ENCODE data around the gene MATN4.
"Not testable (repeated sequence)": the region's sequence is repeated elsewhere in the genome, so short reads cannot be mapped to it uniquely, and the experiment has no call there.

The MATN4 gene

DNA sequence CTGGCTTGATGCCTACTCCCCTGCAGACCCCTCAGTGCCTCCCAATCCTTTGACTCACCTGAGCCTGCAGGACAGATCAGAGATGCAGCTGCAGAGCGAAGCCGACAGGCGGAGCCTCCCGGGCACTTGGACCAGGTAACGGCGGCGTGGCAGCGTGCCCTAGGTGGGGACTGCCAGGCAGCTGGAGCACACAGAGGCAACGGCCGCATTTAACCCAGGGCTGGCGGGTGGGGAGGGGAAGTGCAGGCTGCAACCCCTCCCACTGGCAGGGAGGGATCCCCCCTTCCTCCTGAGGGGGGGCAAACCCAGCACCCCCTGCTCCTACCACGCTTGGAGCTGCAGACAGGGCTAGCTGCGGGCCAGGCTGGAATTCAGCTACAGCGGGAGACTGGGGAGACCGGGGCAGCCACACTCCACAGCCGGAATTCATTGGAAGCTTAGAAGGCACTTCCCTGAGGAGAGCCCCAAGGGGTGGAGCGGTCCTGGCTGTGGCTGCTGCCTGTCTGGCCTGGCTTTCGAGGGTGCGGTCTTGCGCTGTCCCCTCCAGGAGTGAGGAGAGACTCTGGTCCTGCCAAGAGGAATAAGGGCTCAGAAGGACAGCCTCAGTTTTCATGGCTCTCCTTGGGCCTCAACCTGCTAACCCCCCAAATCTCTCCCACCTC, at the start of gene MATN4:
MATN4 (minus strand) TSS at position 183 of the 662 bp plus-strand sequence. CDS start 2,717 bp downstream, outside the sequence.
- DNase-seq = no peak

DNA sequence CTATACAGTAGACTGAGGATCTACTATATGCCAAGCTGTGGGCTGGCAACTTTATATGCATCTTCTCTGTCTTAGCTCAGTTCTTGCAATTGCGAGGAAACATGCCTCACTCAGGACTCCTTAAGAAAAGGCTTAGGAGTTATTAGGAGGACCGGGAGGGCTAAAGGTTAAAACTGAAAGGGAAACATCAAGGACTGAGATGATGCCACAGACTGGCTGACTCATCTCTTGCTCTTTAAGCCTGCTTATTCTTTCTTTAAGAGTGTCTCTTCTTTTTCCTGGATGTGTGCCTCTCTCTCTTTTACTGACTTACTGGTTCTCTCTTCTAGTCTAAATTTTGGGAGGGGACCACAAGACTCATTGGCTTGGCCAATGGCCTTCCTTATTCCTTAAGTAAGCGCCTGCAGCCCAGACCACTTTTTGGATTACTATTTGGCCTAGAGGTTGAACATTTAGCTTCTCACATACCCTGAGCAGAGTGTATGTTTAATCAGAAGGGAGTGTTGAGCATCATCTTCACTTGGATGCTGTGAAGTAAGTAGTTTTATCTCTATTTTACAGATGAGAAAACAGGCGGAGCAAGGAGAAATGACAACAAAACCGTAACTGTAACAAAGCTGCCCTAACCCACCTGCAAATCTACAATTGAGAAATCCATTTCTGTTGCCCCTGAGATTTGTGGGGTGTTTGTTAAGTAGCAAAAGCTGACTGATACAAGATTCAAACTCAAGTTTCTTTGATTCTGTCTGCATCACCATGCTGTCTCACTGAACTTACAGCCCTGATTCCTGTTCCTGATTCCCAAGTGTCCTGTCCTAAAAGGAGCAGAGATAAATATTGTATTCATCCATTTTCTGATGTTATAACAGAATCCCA, 47.3 kb upstream of the MATN4 start:
- DNase-seq = peak; percentile 84

GRCh38 chr20:45354423-45355208, 46.5 kb upstream of the MATN4 start:
- no peak for DNase-seq

GRCh38 chr20:45353746-45354145, 45.6 kb upstream of the MATN4 start:
- DNase-seq = no peak

DNA sequence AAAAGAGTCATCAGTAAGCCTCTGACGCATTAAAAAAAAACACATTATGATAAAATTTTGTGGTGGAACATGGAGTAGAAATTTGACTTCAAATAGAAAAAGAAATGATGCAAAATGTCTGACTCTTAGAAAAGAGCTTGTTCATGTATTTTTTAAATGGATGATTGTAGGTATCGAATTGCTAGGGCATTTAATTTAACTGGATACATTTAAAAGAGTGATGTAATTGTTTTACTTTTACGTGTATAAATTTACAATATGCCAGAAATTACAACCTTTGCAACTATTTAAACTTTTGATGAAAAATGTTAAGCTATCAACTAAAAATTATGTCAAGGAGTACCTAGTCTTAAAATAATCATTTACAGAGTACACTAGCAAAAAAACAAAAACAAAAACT, 44.6 kb upstream of the MATN4 start:
- DNase-seq = no peak

DNA sequence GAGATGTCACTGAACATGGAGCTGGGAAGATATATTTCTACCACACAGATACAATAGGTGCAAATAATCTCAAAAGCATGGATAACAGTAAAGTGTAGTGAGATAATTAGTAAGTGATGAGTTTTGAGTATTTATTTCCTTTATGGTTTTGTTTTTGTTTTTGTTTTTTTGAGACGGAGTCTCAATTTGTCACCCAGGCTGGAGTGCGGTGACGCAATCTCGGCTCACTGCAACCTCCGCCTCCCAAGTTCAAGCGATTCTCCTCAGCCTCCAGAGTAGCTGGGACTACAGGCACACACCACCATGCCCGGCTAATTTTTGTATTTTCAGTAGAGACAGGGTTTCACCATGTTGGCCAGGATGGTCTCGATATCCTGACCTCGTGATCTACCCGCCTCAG, 42.7 kb upstream of the MATN4 start:
- DNase-seq = not testable (repeated sequence)

- no peak for DNase-seq
Observed at GRCh38 chr20:45350217-45350616, 42.1 kb upstream of the MATN4 start.

GRCh38 chr20:45347936-45348778, 40.1 kb upstream of the MATN4 start, which contains the start of gene SDC4:
TSS of gene SDC4 (minus strand) at chr20:45348424. CDS start at chr20:45348384, 40 bp downstream.
- peak; percentile 83 for DNase-seq

DNA sequence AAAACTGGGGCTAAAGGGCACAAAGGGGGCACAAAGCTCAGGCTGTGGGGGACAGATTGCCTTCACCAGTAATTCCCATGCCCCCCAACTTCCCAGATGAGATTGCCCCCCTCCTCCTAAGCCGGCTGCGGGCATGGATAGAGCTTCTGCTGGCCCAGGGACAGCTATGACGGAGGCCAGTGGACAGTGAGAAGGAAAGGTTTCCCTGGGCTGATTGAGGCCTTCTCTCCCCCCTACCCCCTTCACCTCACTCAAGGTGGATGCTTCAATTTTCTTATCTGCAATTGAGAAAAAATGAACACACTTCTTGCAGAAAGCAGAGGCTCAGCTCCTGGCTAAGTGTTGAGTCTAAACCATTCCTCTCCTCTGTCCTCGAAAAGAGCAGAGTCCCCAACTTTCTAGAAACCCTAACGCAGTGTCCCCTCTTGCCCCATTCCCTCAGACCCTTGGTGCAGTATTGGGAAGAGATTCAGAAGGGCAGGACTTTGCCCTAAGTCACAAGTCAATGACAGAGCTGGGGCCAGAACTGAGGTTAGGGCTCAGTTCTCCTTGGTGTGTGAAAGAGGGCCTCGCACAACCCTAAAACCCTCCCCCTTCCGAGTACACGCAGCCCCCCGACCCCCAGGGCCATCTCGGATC, 39.3 kb upstream of the MATN4 start:
- no peak for DNase-seq

GRCh38 chr20:45346851-45347250, 38.8 kb upstream of the MATN4 start:
- no peak for DNase-seq

DNA sequence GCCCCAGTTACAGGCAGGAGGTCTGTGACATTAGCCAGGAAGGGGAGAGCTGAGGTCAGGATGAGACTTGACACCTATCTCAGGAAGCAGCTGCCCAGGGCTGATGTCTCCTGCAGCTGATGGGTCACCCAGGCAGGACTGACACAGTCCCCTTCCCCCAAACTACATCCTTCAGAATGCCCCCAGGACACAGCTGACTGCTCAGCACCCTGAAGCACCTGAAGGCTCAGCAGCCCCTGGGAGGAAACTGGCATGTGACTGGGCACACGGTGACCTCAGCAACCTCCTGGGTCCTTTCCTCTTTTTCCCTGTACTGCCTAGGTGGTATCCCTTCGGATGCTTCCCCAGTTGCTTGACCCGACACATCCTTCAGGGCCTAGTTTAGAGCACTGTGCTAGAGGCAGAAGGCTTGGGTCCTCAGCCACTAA, 38.2 kb upstream of the MATN4 start:
- no peak for DNase-seq

DNA sequence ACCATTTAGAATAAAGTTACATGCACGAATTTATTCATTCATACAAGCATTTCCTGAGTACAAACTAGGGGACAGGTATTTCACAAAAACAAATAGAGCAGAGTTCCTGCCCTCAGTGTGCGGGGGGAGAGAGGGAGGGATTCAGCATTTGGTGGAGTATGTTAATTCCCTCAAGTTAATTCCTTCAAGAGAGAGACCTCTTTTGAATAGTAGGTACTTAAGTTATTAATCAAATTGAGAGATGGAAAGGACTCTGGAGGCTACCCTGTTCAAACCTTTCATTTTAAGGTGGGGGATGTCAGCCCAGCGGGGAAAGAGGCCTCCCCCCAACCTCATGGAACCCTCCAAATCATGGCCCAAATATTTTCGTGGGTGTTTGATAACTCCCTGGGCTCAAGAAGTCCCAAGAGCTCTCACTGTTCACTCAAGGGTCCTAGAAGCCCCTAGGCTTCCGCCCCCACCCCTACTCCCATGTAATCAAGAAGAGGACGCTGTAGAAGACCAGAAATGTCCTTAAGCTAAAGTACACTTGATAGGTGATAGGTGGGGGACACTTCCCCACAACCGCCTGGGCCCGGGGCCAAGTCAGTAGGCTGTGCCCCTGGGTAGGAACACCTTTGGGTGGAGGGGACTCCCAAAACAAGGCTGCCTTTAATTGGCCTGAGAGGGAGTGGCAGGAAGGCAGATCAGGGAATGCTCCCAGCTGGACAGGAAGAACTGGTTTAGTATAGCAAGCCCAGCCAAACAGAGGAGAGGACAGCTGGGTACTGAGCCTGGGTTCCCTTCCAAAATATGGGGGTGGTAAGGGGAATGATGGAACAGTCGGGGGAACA, 37.2 kb upstream of the MATN4 start:
- no peak for DNase-seq

DNA sequence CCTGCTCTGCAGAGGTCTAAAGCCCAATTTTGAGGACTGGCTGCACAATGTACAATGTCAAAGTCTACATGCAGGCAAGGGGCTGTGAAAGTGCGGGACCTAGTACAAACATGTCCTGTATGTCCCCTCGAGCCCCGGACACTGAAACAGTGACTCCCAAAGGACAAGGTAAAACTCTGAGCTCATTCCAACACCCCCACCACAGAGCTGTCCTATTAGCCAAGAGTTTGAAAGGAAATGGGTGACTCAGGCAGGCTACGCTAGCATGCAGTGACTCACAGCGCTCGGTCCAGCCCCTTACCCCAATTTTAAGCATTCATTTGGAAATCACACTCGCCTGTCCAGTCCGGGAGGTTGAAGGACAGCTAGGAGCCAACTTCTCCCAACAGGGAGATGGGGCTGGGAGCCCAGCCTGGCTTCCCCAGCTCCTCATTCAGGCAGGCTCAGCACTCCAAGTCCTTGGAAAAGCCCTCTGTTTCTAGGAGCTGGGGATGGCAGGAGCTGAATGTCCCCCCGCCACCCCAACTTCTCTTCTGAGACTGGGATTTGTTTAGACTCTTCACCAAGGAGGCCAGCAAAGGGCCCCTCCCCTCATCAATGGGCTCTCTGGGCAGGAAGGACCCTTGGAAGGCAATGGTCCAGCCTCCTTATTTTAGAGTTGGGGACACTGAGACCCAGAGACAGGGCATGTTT, 36.2 kb upstream of the MATN4 start:
- peak; percentile 85 for DNase-seq

DNA sequence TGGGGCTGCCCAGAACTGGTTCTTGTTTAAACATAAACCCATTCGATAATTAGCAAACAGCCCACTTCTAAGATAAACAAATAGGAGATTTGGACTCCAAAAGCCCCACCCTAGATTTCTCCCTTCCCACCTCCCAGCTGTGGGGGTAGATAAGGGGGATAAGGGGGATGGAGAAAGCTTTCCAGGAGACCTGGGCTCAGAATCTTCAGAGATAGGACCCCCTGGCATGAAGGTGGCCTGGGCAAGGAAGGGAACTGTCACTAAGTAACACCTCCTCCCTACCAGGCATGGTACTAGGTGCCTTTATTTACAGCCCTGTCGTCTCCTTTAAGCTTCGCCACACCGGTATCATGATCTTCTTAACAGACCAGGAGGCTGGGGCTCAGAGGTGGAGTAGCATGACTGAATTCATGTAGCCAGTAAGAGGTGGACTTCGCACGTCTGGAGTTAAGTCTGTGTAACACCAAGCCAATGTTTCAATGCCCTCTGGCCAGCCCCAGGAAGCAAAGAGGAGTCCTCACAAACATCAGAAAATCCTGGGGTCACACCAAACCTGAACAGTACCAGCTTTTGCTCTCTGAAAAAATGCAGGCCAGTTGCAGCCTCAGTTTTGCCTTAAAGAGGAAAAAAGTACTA, 35.6 kb upstream of the MATN4 start:
- DNase-seq = no peak

- no peak for DNase-seq
Observed at GRCh38 chr20:45342855-45343531, 34.9 kb upstream of the MATN4 start.

- DNase-seq = no peak
Observed at GRCh38 chr20:45341939-45342854, 34.1 kb upstream of the MATN4 start.

- DNase-seq = no peak
Observed at GRCh38 chr20:45341579-45341938, 33.5 kb upstream of the MATN4 start.

GRCh38 chr20:45340951-45341350, 32.9 kb upstream of the MATN4 start:
- no peak for DNase-seq
